HL-60/S4 (cell line): ENCODE results near the gene ZFAND2A.
"Not testable (repeated sequence)": the region's sequence is repeated elsewhere in the genome, so short reads cannot be mapped to it uniquely, and the experiment has no call there.

Source experiments
- in situ Hi-C: fragments of 300-500 bp; cut with MboI; formaldehyde crosslinking; loops from 2 replicates; pipeline ENCODE4 v1.14.3; 2022; ENCODE audit warnings: low sequenced_read_pairs

The ZFAND2A gene

DNA sequence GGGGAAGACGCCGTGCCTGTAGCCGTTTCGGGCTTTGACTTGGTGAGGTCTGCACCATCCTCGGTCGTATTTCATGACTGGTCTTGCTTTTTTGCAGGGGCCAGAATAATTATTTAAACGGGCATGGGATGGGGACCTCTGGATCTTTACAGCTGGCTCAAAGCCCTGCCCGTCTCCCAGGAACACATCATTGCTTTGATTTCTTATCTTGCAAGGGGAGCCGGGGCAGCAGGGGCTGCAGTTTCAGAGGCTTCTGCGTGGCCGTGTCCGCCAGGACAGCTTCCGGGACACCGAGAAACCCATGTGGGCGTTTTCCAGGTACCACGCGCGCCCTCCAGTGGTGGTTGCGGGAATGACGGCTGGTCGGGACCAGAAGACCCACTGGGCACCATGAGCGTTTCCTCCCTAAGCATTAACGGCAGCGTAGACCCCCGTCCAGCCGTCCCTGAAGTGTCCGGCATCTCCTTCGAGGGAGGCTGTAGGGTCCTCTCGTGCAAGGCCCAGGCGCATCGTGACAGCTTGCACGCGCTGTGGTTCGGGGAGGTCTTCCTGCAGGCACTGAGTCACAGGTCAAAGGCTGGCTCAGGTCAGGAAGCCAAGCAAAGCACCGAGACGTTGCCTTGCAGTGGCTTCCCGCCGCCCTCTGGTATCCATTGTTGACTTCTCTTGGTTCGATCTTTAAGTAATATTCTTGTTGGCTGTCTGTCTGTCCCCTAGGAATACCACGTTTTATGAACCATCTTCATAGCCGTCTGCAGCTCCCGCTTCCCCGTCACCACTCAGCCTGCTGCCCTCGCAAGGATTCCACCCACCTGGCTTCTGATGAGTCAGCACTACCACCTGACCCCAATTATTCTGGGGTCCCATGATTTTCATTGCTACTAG, 16.2 kb upstream of the ZFAND2A start:
- in situ Hi-C loops = no loop called here

DNA sequence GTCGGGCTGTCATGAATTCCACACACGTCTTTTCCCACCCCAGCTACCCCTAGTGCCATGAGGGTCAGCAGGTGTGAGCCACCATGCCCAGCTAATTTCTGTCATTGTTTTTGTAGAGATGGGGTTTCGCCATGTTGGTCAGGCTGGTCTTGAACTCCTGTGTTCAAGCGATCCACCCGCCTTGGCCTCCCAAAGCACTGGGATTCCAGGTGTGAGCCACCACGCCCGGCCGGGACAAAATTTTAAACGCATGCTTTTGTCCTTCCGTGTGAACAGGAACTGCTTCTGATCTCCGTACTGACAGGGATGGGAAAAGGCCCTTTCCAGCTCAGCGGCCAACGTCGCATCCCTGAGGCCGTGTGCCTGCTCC, 15.6 kb upstream of the ZFAND2A start:
- in situ Hi-C loops = no loop called here

DNA sequence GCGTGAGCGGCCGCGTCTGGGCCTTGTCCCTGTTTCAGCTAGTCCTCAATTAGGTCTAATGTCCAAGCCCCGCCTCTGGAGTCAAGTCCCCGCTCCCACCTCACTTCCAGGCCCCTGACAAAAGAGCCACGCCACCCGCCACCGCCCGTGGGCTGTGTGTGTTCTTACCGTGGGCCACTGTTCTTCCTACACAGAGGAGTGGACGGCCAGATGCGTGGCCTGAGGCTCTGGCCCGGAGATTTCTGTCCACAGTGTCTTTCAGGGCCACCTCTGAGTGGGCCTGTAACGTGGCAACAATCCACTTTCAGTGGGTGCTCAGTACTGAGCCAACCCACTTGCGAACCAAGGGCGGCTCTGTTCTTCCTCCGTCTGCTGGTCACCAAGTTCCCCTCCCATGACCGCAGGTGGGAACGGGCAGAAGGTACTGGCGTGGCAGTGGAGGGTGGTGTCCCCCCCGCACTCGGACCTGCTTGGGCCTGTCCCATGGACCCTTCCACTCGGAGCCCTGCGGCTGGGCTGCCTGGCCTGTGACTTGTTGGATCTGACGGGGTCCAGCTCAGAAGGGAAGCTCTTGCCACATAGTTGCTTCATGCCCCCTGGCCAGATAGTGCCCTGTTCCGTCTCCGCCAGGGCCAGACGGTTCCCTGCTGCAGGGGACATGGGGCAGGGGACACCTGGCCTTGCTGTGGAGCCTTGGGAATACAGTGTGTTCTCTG, 15.0 kb upstream of the ZFAND2A start:
- in situ Hi-C loops = no loop called here

DNA sequence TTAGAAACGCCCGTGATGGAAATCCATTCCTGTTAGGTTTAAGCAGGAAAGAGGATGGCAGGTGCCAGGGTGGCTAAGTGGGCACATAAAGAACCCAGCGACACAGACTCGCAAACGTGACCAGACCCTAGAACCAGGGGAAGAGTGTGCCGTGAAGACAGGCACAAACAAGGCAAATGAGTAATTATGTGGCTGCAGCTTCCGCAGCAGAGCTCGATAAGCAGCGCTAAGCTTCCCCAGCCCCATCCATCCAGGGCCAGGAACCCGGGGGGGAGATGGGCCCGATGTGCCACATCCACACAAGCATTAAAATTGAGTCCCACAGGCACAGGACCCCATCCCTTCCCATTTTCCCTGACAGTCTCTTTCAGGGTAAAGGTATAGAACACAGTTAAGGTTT, 14.0 kb upstream of the ZFAND2A start:
- in situ Hi-C loops = no loop called here

DNA sequence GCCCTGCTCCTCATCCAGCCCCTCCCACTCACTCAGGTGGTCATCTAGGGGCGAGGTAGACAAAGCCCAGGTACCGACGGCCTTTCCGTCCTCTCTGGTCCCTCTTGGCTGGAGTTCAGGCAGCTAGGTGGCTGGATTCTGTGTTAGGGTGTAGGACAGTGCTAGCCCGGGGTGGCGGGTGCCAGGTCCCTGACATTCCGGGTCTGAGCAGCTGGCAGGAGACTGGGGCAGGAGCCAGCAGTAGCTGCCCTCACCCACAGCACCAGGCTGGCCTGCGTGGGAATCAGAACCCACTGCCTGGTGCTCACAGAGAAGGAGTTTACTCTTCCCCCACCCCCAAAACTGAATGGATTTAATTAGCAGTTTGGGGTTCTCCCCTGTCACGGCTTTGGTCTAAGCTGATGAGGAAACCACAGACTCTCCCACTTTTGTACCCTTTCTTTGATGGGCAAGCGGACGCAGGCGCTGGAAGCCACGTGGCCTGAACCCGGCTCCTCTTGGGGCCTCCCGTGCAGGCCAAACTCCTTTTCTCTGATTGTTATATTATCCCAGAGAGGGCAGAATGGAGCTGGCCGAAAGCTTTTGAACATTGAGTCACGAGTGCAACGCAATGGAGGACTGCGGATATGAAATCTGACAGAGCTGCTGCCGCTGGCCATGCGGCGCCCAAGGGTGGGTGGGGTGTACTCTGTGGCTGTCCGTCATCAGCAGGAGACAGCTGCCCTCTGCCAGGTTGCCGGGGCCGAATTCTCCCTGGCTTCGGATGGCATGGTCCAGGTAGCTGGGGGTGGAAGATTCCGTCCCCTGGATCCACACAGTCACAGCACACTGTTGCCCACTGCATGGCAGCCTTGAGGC, 12.9 kb upstream of the ZFAND2A start:
- in situ Hi-C loops = no loop called here

DNA sequence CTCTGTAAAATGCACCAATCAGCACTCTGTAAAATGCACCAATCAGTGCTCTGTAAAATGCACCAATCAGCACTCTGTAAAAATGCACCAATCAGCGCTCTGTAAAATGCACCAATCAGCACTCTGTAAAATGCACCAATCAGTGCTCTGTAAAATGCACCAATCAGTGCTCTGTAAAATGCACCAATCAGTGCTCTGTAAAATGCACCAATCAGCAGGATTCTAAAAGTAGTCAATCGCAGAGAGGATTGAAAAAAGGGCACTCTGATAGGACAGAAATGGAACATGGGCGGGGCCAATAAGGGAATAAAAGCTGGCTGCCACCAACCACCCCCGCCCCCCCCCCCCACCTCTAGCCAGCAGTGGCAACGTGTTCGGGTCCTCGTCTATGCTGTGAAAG, 11.5 kb upstream of the ZFAND2A start:
- in situ Hi-C loops = not testable (repeated sequence)

DNA sequence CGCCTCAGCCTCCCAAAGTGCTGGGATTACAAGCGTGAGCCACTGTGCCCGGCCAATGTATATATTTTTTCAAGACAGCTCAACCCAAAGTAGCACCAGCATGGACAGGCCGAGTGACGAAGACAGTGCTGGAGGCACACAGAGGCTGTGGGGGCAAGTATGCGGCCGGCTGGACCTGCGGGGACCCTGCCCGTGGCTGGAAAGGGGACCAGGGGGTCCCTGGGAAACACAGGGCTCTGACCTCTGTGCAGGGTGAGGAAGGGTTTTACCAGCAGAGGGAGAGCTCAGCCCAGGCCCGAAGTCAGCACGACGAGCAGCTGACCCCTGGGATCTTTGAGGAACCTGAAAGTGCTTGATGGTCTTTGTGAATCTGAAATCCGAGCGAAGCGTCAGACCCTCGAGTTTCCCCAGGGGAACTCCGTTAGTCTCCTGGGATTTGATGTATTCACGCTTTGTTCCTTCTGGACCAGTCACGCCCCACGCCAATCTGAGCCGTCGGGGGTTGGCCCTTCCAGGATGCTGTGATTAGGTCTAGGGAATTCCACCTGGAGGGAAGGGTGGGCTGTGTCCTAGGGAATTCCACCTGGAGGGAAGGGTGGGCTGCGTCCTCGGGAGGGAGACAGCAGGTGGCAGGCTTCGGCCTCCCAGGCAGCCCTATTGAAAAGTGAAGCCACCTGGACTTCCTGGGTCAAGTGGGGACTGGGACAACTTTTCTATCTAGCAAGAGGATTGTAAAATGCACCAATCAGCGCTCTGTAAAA, 10.9 kb upstream of the ZFAND2A start:
- in situ Hi-C loops = no loop called here

DNA sequence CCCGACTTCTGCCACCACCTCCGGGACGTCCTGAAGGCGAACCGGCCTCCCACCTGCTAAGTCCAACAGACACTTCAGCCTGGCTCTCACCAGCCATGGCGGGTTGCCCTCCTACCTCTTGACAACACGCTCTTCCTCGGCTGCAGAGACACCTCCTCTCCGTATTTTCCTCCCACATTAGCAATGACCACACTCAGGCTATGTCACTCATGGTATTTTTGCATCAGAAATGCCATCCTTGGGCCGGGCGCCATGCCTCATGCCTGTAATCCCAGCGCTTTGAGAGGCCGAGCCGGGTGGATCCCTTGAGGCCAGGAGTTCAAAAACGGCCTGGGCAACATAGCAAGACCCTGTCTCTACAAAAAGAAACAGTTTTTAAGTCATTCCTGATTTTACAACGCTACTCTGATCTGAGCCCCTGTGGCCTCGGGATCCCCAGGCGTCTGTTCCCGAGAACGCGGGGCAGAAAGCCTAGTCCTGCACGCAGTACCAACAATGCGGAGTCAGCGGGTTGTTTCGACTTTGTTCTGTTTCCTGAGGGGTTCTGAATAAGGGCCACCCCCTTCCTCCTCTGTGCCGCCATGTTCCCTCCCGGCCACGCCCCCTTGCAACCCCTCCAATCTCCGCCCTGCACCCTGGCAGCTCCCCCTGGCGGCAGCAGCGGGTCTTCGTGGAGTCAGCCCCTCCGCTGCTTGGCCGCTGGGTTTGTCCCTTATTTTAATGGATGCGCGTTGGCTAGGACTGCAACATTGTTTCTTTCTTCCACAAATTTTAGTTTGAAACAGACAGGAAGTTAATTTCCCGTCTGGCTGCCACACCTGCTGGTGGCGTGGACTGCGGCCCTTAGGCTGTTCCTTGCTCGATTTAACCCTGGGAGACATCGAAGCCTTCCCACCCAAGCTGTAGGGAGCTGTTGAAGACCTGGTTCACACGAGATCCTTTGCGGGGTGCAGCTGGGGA, 9.7 kb upstream of the ZFAND2A start:
- in situ Hi-C loops = no loop called here

DNA sequence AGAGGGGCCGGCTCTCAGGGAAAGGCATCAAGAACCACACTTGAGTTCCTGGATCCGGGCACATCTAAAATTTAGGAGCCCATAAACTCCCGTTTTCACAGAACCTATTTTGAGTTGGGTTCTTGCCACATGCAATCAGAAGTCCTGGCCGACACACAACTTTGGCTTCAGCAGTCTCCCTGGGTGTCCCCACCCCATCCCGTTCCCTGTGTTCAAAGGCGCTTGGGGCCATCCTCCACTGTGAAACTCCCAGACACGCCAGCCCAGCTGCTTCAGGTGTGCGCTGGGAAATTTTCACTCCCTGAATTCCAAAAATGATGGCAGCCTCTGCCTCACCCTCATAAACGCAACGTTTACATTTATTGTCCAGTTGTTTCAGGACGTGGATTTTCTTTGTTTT, 8.4 kb upstream of the ZFAND2A start:
- in situ Hi-C loops = no loop called here

DNA sequence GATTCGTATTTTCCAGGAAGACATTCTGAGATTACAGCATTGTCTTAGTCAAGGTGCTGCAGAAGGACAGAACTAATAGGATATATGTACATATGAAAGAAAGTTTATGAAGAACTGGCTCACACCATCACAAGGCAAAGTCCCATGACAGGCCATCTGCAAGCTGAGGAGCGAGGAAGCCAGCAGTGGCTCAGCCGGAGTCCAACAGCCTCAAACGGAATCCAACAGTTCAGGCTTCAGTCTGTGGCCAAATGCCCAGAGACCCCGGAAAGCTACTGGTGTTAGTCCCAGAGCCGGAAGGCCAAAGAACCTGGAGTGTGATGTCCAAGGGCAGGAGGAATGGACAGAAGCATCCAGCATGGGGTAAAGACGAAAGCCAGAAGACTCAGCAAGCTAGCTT, 4.4 kb upstream of the ZFAND2A start:
- in situ Hi-C loops = no loop called here

DNA sequence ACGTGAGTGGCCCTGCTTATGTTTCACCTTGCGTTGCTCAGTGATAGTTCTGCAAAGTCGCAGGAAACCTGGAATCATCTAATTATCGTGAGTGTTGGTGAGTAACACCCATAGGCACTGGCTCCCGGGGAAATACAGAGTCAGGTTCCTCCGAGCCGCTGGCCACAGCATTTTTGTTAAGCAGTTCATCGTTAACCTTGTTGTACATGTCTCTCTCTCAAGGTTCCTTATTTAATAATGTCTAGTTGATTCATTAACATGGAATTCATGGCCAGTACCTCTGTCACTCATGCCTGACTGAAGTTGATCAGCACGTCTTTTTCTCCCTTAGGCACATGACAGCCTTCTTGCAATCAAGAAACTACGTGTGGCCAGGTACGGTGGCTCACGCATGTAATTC, 3.1 kb upstream of the ZFAND2A start:
- in situ Hi-C loops = no loop called here

DNA sequence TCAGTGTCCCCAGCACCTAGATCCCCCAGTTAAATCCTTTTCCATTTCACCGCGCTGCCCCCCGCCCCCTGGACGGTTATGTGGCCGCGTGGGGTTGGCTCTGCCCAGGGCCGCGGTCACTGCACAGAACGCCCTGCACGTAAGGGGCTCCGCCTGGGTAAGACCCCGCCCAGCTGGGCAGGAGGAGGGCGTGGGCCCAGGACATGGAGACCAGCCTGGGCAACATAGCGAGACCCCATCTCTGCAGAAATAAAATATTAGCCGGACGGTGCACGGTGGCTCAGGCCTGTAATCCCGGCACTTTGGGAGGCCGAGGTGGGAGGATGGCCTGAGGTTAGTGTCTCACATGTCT, 650 bp upstream of the ZFAND2A start:
- in situ Hi-C loops = no loop called here

DNA sequence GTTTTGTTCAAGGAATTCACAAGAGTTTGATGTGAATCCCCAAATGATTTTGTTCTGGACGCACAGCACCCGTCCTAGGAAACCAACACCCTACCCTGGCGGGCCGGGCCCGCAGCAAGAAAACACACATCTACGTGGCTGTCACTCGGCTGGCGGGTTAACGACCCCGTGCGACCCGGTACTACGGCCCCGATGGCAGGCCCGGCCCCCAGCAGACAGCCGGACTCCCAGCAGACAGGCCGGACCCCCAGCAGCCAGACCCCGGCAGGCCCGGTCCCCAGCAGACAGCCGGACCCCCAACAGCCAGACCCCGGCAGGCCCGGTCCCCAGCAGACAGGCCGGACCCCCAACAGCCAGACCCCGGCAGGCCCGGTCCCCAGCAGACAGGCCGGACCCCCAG, 765 bp downstream of the ZFAND2A start:
- in situ Hi-C loops = loop anchor here (10.0 kb wide), 1 partner anchor 164 kb away; no protein-coding TSS in a partner anchor

DNA sequence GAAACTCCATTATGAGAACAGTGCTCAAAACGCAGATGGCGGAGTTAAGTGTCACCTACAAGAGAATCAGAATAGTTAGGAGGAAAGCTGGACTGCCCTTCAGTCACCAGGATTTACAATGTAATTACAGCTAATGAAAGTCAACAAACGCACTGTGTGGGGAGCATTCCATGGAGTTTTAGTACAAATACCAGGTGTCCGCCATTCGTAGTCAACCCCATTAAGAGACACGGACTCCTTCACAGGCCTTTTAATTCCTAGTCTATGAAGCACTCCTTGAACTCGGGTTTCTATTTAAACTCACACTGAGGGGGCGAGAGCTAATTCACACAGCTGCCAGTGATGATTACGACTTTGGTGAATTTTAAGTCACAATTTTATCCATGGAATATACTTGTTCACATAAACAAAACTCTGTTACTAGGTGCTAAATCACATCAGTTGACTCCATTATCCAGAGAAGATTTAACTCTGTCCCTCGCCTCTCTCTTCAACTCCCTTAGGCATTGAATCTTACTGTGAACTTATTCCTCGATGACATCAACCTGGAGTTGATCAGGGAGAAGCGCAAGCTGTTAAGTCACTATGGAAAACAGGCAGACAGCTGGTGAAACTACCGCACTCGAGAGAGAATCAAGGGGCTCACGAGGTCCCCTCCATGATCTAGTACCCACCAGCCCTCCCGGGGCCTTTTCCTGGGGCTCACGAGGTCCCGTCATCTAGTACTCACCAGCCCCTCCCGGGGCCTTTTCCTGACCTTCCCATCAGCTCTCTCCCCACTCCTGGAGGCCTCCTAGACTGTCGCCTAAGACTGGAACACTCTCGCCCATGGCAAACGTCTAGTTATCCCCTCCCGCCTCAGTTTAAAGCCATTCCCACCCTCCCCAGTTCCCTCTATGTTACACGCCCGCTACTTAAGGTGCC, 1.5 kb downstream of the ZFAND2A start:
- in situ Hi-C loops = loop anchor here (10.0 kb wide), 1 partner anchor 164 kb away; no protein-coding TSS in a partner anchor

DNA sequence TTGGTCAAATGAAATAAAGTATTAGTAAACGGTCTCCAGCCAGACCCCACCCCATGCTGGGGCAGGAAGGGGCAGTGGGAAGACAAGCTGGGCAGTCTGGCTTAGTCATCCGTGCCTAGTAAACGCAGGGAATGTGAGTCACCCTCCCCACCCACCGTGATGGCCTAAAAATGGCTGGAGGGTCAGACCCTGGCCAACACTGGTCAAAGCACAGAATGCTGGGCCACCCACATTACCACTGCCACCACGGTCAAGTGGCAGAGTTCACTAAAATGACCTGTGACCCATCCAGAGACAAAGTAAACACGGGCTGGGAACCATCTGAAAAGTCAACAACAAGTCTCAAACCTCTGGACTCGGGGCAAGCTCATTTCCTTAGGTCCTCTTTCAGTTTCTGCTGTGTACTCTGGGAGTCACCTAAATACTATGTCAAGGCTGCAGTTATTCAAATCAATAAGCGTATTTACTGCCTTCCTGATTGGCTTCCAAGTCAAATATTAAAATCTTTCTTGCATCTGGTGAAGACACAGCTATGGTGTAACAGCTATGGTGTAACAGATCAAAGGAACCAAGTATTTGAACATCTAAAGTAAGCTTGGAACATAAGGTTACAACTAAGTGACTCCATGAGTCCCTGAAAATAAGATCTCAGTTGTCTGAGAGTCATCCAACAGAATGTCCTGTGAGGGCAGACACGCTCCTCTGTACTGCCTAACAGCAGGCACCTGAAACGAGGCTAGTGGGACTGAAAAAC, 3.0 kb downstream of the ZFAND2A start:
- in situ Hi-C loops = loop anchor here (10.0 kb wide), 1 partner anchor 162 kb away; no protein-coding TSS in a partner anchor

DNA sequence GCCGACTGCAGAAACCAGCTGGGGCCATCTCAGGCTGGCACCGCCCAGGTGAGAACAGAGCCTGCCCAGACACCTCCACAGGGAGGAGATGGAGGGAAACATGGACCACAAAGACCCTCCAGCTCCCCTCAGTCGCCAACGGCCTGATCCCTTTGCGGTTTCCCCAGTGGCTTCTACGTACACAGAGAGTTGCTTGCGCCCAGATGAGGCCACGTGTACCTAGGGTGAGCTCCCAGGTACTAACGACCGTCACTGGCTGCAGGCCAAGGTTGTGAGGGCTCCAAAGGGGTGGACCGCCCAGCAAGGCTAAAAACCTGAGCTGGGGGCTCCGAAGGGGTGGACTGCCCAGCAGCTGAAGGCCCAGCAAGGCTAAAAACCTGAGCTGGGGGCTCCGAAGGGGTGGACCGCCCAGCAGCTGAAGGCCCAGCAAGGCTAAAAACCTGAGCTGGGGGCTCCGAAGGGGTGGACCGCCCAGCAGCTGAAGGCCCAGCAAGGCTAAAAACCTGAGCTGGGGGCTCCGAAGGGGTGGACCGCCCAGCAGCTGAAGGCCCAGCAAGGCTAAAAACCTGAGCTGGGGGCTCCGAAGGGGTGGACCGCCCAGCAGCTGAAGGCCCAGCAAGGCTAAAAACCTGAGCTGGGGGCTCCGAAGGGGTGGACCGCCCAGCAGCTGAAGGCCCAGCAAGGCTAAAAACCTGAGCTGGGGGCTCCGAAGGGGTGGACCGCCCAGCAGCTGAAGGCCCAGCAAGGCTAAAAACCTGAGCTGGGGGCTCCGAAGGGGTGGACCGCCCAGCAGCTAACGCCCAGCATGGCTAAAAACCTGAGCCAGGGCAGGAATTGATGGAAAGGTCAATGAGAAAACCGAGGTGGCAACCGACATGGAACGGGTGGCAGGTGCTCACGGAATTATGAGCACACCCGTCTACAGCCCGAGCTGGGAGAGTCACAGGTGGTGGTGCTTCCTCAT, 3.9 kb downstream of the ZFAND2A start:
- in situ Hi-C loops = loop anchor here (10.0 kb wide), 1 partner anchor 161 kb away; no protein-coding TSS in a partner anchor
